ENCODE measurements around the gene STX18.

DNA sequence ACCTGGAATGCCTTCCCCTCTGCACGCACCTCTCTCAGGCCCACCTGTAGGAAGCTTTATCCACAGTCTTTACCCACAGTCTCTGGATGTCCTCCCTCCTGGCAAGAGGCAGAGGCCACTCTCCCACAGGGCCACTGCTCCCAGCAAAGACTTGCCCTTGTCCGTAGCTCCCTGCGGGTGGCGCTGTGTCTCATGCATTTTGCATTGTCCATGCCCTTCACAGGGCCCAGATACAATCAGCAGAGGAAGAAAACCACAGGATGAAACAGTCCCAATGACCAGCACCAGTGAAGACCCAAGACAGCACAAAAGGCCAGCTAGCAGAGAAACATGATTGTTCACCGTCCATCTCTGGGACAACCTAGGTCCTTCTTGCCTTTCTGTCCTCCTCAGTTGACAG, 157.0 kb downstream of the STX18 start:
- TF ChIP-seq, protein P1, sequence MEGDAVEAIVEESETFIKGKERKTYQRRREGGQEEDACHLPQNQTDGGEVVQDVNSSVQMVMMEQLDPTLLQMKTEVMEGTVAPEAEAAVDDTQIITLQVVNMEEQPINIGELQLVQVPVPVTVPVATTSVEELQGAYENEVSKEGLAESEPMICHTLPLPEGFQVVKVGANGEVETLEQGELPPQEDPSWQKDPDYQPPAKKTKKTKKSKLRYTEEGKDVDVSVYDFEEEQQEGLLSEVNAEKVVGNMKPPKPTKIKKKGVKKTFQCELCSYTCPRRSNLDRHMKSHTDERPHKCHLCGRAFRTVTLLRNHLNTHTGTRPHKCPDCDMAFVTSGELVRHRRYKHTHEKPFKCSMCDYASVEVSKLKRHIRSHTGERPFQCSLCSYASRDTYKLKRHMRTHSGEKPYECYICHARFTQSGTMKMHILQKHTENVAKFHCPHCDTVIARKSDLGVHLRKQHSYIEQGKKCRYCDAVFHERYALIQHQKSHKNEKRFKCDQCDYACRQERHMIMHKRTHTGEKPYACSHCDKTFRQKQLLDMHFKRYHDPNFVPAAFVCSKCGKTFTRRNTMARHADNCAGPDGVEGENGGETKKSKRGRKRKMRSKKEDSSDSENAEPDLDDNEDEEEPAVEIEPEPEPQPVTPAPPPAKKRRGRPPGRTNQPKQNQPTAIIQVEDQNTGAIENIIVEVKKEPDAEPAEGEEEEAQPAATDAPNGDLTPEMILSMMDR (IDR thresholded peaks at IDR 0.05; ENCODE audit: borderline replicate concordance, extremely low read depth, low read length, poor library complexity, severe bottlenecking) = peak; percentile 60
- TF ChIP-seq EZH2 (IDR thresholded peaks at IDR 0.05; ENCODE audit: borderline replicate concordance, low read depth, low read length, severe bottlenecking) = no peak

All from DND-41 (cell line).